HG03039 (cell line): Measurements from ENCODE around the gene SH3TC1.

Experiments used
- ATAC-seq: cut with Tn5 transposase; IDR thresholded peaks from one replicate; pipeline ENCODE4 v1.9.1; 2021; ENCODE audit warnings: mild to moderate bottlenecking, moderate library complexity; ENCODE audit not compliant: unreplicated experiment

Gene SH3TC1

GRCh38 chr4:8163436-8164193, 35.5 kb upstream of the SH3TC1 start:
- ATAC-seq = no peak

- ATAC-seq = no peak
Observed at GRCh38 chr4:8164194-8164565, 34.9 kb upstream of the SH3TC1 start.

- ATAC-seq = no peak
Observed at GRCh38 chr4:8164687-8165086, 34.4 kb upstream of the SH3TC1 start.

- no peak for ATAC-seq
Observed at GRCh38 chr4:8165374-8165896, 33.7 kb upstream of the SH3TC1 start.

GRCh38 chr4:8167291-8167690, 31.8 kb upstream of the SH3TC1 start:
- no peak for ATAC-seq

- no peak for ATAC-seq
Observed at GRCh38 chr4:8167815-8168214, 31.3 kb upstream of the SH3TC1 start.

GRCh38 chr4:8168232-8168631, 30.9 kb upstream of the SH3TC1 start:
- ATAC-seq = no peak

- ATAC-seq = no peak
Observed at GRCh38 chr4:8168832-8169598, 30.1 kb upstream of the SH3TC1 start.

GRCh38 chr4:8169763-8170162, 29.3 kb upstream of the SH3TC1 start:
- no peak for ATAC-seq

GRCh38 chr4:8170341-8170740, 28.7 kb upstream of the SH3TC1 start:
- no peak for ATAC-seq

- no peak for ATAC-seq
Observed at GRCh38 chr4:8171266-8171665, 27.8 kb upstream of the SH3TC1 start.

- peak; percentile 72 for ATAC-seq
Observed at GRCh38 chr4:8171984-8172924, 26.8 kb upstream of the SH3TC1 start.

- no peak for ATAC-seq
Observed at GRCh38 chr4:8173492-8174242, 25.4 kb upstream of the SH3TC1 start.

- no peak for ATAC-seq
Observed at GRCh38 chr4:8174970-8175369, 24.1 kb upstream of the SH3TC1 start.

- ATAC-seq = no peak
Observed at GRCh38 chr4:8175686-8176085, 23.4 kb upstream of the SH3TC1 start.

- ATAC-seq = peak; percentile 52
Observed at GRCh38 chr4:8176547-8177399, 22.3 kb upstream of the SH3TC1 start.

- ATAC-seq = no peak
Observed at GRCh38 chr4:8177552-8177951, 21.5 kb upstream of the SH3TC1 start.

- ATAC-seq = no peak
Observed at GRCh38 chr4:8177956-8178355, 21.1 kb upstream of the SH3TC1 start.

GRCh38 chr4:8179074-8179473, 20.0 kb upstream of the SH3TC1 start:
- ATAC-seq = no peak
